B cell (primary cell): Measurements from ENCODE around the gene PLCL1.

Experiments
- CTCF ChIP-seq: fragments of 200-600 bp; IDR thresholded peaks from one replicate; pipeline ENCODE4 v1.8.0; 2022; ENCODE audit warnings: antibody characterized with exemption, mild to moderate bottlenecking
- EZH2 ChIP-seq: IDR thresholded peaks from 2 replicates; pipeline ENCODE4 v1.6.1; 2012; ENCODE audit warnings: borderline replicate concordance, low read depth, mild to moderate bottlenecking, moderate library complexity, low read length; ENCODE audit not compliant: insufficient read depth, poor library complexity, severe bottlenecking

GRCh38 chr2:197885587-197885986 is 81.2 kb downstream of the PLCL1 start:
- TF ChIP-seq CTCF (no peak), EZH2 (no peak)
